Trophoblast cell (in vitro differentiated cells and primary cell): ENCODE data around the gene CRELD2.

Experiments used
- DNase-seq, 2 donors: peaks; one replicate each; pipeline ENCODE4 v3.0.0-alpha.2; 2016
- H2AFZ ChIP-seq: 2 replicates; pipeline ENCODE4 v1.6.1; 2013; ENCODE audit warnings: low read length, moderate library complexity, mild to moderate bottlenecking; ENCODE audit not compliant: insufficient read depth, poor library complexity
- H2AK5ac ChIP-seq: 2 replicates; pipeline ENCODE4 v1.6.1; 2013; ENCODE audit warnings: mild to moderate bottlenecking, low read length
- H2BK120ac ChIP-seq: 2 replicates; pipeline ENCODE4 v1.6.1; 2013; ENCODE audit warnings: low read length, mild to moderate bottlenecking, moderate library complexity; ENCODE audit not compliant: insufficient read depth, poor library complexity
- H2BK12ac ChIP-seq: 2 replicates; pipeline ENCODE4 v1.6.1; 2013; ENCODE audit warnings: mild to moderate bottlenecking, low read length, moderate library complexity
- H2BK5ac ChIP-seq: 2 replicates; pipeline ENCODE4 v1.6.1; 2013; ENCODE audit warnings: low read length, low read depth, moderate library complexity, mild to moderate bottlenecking; ENCODE audit not compliant: poor library complexity
- H3K14ac ChIP-seq: 2 replicates; pipeline ENCODE4 v1.6.1; 2013; ENCODE audit warnings: mild to moderate bottlenecking, low read length
- H3K18ac ChIP-seq: 2 replicates; pipeline ENCODE4 v1.6.1; 2013; ENCODE audit warnings: mild to moderate bottlenecking, low read length
- H3K23ac ChIP-seq: 2 replicates; pipeline ENCODE4 v1.6.1; 2013; ENCODE audit warnings: low read length
- H3K27ac ChIP-seq: 2 replicates; pipeline ENCODE4 v1.5.1; 2013; ENCODE audit warnings: low read depth, mild to moderate bottlenecking, inconsistent platforms, low read length, moderate library complexity
- H3K27me3 ChIP-seq: 2 replicates; pipeline ENCODE4 v1.6.1; 2013; ENCODE audit warnings: inconsistent platforms, mild to moderate bottlenecking, low read length, moderate library complexity; ENCODE audit not compliant: insufficient read depth
- H3K36me3 ChIP-seq, 2 experiments: 1 replicate in 1 of 2; 2 replicates in 1 of 2; pipeline ENCODE4 v1.6.1; 2013; ENCODE audit warnings: low read length in 2 of 2, mild to moderate bottlenecking in 2 of 2, moderate library complexity in 1 of 2; ENCODE audit not compliant: insufficient read depth in 2 of 2, control insufficient read depth in 1 of 2
- H3K4ac ChIP-seq: 2 replicates; pipeline ENCODE4 v1.6.1; 2013; ENCODE audit warnings: low read depth, mild to moderate bottlenecking, low read length, moderate library complexity
- H3K4me1 ChIP-seq, 2 experiments: 1 replicate in 1 of 2; 2 replicates in 1 of 2; pipeline ENCODE4 v1.6.1; 2013; ENCODE audit warnings: low read length in 2 of 2, mild to moderate bottlenecking in 2 of 2, moderate library complexity in 1 of 2; ENCODE audit not compliant: insufficient read depth in 2 of 2, control insufficient read depth in 1 of 2
- H3K4me2 ChIP-seq: 2 replicates; pipeline ENCODE4 v1.6.1; 2013; ENCODE audit warnings: inconsistent platforms, mild to moderate bottlenecking, low read length, moderate library complexity
- H3K4me3 ChIP-seq: 2 replicates; pipeline ENCODE4 v1.5.1; 2013; ENCODE audit warnings: mild to moderate bottlenecking, low read depth, low read length, inconsistent platforms
- H3K79me1 ChIP-seq: one replicate; pipeline ENCODE4 v1.6.1; 2013; ENCODE audit warnings: low read length
- H3K79me2 ChIP-seq: 2 replicates; pipeline ENCODE4 v1.6.1; 2013; ENCODE audit warnings: low read length, mild to moderate bottlenecking; ENCODE audit not compliant: control insufficient read depth, insufficient read depth, poor library complexity
- H3K9ac ChIP-seq: 2 replicates; pipeline ENCODE4 v1.6.1; 2013; ENCODE audit warnings: mild to moderate bottlenecking, low read length
- H3K9me3 ChIP-seq: 2 replicates; pipeline ENCODE4 v1.6.1; 2013; ENCODE audit warnings: low read depth, mild to moderate bottlenecking, control low read depth, inconsistent platforms, low read length; ENCODE audit not compliant: insufficient read depth
- H4K12ac ChIP-seq: 2 replicates; pipeline ENCODE4 v1.6.1; 2013; ENCODE audit warnings: low read depth, mild to moderate bottlenecking, low read length, moderate library complexity
- H4K8ac ChIP-seq: 2 replicates; pipeline ENCODE4 v1.6.1; 2013; ENCODE audit warnings: low read depth, mild to moderate bottlenecking, low read length, moderate library complexity
- H4K91ac ChIP-seq: one replicate; pipeline ENCODE4 v1.6.1; 2013; ENCODE audit warnings: low read depth, mild to moderate bottlenecking, low read length, moderate library complexity
- WGBS: extraction: QIAGEN DNeasy Blood & Tissue Kit; methylation state at CpG from one replicate; pipeline ENCODE4 v1.1.7; 2013; ENCODE audit warnings: missing lambda C conversion rate; ENCODE audit not compliant: insufficient read length, insufficient coverage; ENCODE audit errors: extremely low coverage; 5-methylcytosine and 5-hydroxymethylcytosine counted together

The CRELD2 gene

DNA sequence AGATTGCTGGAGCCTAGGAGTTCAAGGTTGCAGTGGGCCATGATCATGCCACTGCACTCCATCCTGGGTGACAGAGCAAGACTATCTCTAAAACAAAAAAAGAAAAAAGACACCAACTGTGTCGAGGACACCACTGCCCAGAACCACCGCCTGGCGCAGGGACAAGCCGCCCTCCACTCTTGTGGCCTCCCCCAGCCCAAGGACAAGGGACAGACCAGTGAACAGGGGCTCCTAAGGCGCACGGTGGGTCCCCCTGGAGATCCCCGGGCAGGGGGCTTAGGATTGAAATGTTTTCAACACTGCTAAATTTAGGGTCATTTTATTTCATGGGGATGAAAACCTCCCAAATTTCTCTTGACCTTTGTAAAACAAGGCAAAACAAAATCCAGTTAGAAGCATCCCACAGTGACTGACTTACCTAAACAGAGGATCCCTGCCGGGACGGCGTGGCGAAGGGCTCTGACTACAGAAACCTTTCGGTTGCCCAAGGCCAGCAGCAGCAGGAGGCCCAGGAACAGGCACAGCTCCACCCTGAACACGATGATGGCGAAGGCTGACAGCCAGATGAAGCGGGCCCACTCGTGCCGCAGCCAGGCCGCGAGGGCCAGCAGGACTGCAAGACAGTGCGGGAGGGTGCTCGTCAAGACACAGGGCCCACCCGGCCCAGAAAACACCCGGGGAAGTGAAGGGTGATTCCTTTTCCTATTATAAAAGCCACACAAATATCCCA, 8.8 kb upstream of the CRELD2 start:
- Histone ChIP-seq H3K79me2 (no peaks in the 10 kb centered on the region), H4K91ac (no peak overlapping the region), H3K23ac (no peak overlapping the region), H3K9me3 (no peaks in the 10 kb centered on the region), H3K4me3 (no peak overlapping the region), H3K18ac (no peak overlapping the region), H2BK5ac (no peak overlapping the region), H3K27me3 (no peaks in the 10 kb centered on the region), H4K8ac (no peak overlapping the region), H3K9ac (no peak overlapping the region), H3K79me1 (no peaks in the 10 kb centered on the region), H3K4me1 (no peaks in the 10 kb centered on the region), H3K14ac (no peak overlapping the region), H3K36me3 (peaks cover 40 to 46% of the 10 kb centered on the region in 2 experiments), H2AK5ac (no peak overlapping the region), H2BK120ac (no peak overlapping the region), H2BK12ac (no peak overlapping the region), H3K27ac (no peak overlapping the region), H4K12ac (no peak overlapping the region), H3K4me2 (no peak overlapping the region), H2AFZ (no peak overlapping the region), H3K4ac (no peak overlapping the region)
- WGBS = no CpG with 5 or more reads among the region's 23 CpGs
- DNase-seq = no peak

DNA sequence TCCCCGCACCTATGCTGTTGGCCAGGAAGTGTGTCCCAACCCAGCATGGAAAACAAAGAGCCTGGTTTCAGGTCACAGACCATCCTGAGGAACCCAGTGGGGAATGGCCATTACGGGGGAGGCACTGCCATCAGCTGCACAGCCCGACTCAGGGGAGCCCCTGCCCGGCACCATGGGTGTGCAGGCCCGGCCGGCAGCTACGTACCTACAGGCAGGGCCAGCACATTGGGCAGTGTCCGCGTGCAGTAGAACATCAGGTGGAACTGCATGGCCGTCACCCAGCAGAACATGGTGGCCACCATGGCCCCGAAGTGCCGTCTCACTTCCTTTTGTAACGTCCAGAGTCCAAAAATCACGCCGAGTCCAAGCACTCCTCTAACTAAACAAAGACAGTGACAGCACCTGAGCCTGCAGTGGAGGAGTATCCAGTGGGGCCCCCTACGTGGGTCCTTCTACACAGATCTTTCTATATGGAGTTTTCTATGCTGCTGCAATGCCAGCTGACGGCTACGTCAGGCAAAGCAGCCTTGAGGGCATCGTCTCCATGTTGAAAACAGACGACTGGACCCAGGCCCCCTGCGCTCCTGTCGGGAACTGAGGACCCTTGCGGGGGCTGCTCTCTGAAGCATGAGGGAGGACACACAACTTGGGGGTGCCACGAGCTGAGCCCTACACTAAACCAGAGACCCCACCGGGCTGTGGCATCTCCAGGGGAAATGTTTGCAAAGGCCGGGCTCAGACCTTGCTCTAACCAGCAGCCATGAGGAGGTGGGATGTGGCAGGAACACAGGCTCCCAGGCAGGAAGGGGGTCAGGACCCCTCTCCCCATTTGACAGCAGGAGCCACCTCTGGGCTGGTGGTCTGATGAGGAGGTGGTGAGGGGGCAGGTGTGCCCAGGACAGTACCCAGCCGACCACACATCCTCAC, 7.9 kb upstream of the CRELD2 start:
- no CpG with 5 or more reads among the region's 27 CpGs for WGBS
- no peak overlapping the region for H2AK5ac ChIP-seq

GRCh38 chr22:49911881-49912625, 6.4 kb upstream of the CRELD2 start:
- Histone ChIP-seq H3K27ac (no peak overlapping the region), H2AFZ (no peak overlapping the region), H4K91ac (no peak overlapping the region), H3K36me3 (peaks cover 35 to 45% of the 10 kb centered on the region in 2 experiments), H2BK120ac (no peak overlapping the region), H2BK12ac (no peak overlapping the region), H3K18ac (no peak overlapping the region), H3K9ac (no peak overlapping the region), H3K4me2 (no peak overlapping the region), H3K4me3 (no peak overlapping the region), H2BK5ac (no peak overlapping the region), H3K23ac (no peak overlapping the region), H3K79me2 (no peaks in the 10 kb centered on the region), H4K12ac (no peak overlapping the region), H3K79me1 (no peaks in the 10 kb centered on the region), H4K8ac (no peak overlapping the region), H3K4me1 (peaks cover 0 to 3% of the 10 kb centered on the region in 2 experiments), H3K14ac (no peak overlapping the region), H3K4ac (no peak overlapping the region), H2AK5ac (no peak overlapping the region), H3K27me3 (no peaks in the 10 kb centered on the region), H3K9me3 (no peaks in the 10 kb centered on the region)
- no CpG with 5 or more reads among the region's 30 CpGs for WGBS
- no peak for DNase-seq

More for the DNA sequence above, 7.9 kb upstream of the CRELD2 start:
- no peak overlapping the region for H3K4ac ChIP-seq
- H3K18ac ChIP-seq = no peak overlapping the region
- no peak overlapping the region for H3K9ac ChIP-seq
- H4K12ac ChIP-seq = no peak overlapping the region
- H3K4me1 ChIP-seq = no peaks in the 10 kb centered on the region
- no peak overlapping the region for H3K23ac ChIP-seq
- H3K9me3 ChIP-seq = no peaks in the 10 kb centered on the region
- H3K27me3 ChIP-seq = no peaks in the 10 kb centered on the region
- H3K79me1 ChIP-seq = no peaks in the 10 kb centered on the region
- H3K27ac ChIP-seq = no peak overlapping the region
- no peak overlapping the region for H2BK5ac ChIP-seq
- no peak overlapping the region for H2AFZ ChIP-seq
- no peak overlapping the region for H4K91ac ChIP-seq
- no peak overlapping the region for H2BK120ac ChIP-seq
- peaks cover 40 to 46% of the 10 kb centered on the region in 2 experiments for H3K36me3 ChIP-seq
- H3K14ac ChIP-seq = no peak overlapping the region
- H3K4me3 ChIP-seq = no peak overlapping the region
- no peak overlapping the region for H3K4me2 ChIP-seq
- no peaks in the 10 kb centered on the region for H3K79me2 ChIP-seq
- H4K8ac ChIP-seq = no peak overlapping the region
- no peak for DNase-seq
- H2BK12ac ChIP-seq = no peak overlapping the region

DNA sequence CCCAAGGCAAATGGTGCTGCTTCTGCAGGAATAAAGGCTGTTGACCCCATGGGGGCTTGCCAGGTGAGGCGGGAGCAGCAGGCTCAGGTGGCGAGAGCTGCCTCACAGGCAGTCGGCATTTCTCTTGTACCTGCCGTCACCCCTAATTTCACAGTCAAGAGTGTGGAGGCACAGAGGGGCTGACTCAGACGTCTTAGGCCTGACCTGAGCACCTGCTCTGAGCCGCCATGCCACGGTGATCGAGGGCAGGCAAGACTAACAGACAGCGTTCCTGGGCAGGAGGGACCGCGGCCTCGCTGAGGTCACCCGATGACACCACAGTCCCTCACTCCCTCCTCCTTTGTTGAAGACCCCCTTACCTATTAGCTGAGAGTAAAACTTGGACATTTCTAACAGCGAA, 5.4 kb upstream of the CRELD2 start:
- H2BK120ac ChIP-seq = no peak overlapping the region
- no peak overlapping the region for H3K27ac ChIP-seq
- H4K12ac ChIP-seq = no peak overlapping the region
- H3K23ac ChIP-seq = no peak overlapping the region
- no peak for DNase-seq
- peaks cover 3% of the 10 kb centered on the region for H3K79me2 ChIP-seq
- no peak overlapping the region for H3K18ac ChIP-seq
- H3K27me3 ChIP-seq = no peaks in the 10 kb centered on the region
- no peak overlapping the region for H3K4me2 ChIP-seq
- no peak overlapping the region for H2AK5ac ChIP-seq
- H3K14ac ChIP-seq = no peak overlapping the region
- no peak overlapping the region for H3K4ac ChIP-seq
- peaks cover 5% of the 10 kb centered on the region for H3K79me1 ChIP-seq
- no peaks in the 10 kb centered on the region for H3K9me3 ChIP-seq
- no peak overlapping the region for H3K4me3 ChIP-seq
- no CpG with 5 or more reads among the region's 14 CpGs for WGBS
- peaks cover 0 to 3% of the 10 kb centered on the region in 2 experiments for H3K4me1 ChIP-seq
- no peak overlapping the region for H2BK5ac ChIP-seq
- no peak overlapping the region for H4K91ac ChIP-seq
- H2BK12ac ChIP-seq = no peak overlapping the region
- H4K8ac ChIP-seq = no peak overlapping the region
- H3K9ac ChIP-seq = peak overlapping the region; percentile 51
- peaks cover 26 to 36% of the 10 kb centered on the region in 2 experiments for H3K36me3 ChIP-seq
- no peak overlapping the region for H2AFZ ChIP-seq
